Peyer's patch (tissue), 4 donors: ENCODE measurements around the gene AKAP13. TPM values are rescaled to one million over a fixed set of nuclear protein-coding genes. Genes with fewer than 3 reads are reported as not detected.

Experiments
- DNase-seq, 3 donors: peaks; one replicate each; pipeline ENCODE4 v3.0.0-alpha.2; 2017 to 2019
- H3K27ac ChIP-seq, 4 donors: fragments of 200-600 bp; sonication (generic); one replicate each; pipeline ENCODE4 v1.5.1; 2016 to 2019
- H3K27me3 ChIP-seq, 2 donors: fragments of 200-600 bp; sonication (generic); one replicate each; pipeline ENCODE4 v1.5.1; 2019
- H3K36me3 ChIP-seq, 3 donors: fragments of 200-600 bp; sonication (generic); one replicate each; pipeline ENCODE4 v1.5.1; 2016 to 2019
- H3K4me1 ChIP-seq, 4 donors: fragments of 200-600 bp; sonication (generic); one replicate each; pipeline ENCODE4 v1.5.1; 2016 to 2019
- H3K4me3 ChIP-seq, 4 donors: fragments of 200-600 bp; sonication (generic); 1 replicate in 3 of 4; 2 replicates in 1 of 4; pipeline ENCODE4 v1.5.1; 2016 to 2019; ENCODE audit warnings: mild to moderate bottlenecking in 1 of 4
- H3K9me3 ChIP-seq, 4 donors: fragments of 200-600 bp; sonication (generic); one replicate each; pipeline ENCODE4 v1.5.1; 2016 to 2019; ENCODE audit warnings: mild to moderate bottlenecking in 1 of 4
- POLR2A ChIP-seq, 2 donors: fragments of 450-650 bp; IDR thresholded peaks; one replicate each; pipeline ENCODE4 v1.5.1; 2017; ENCODE audit warnings: antibody characterized with exemption in 2 of 2, mild to moderate bottlenecking in 2 of 2, moderate library complexity in 2 of 2
- total RNA-seq, 4 donors: library from RNA; depleted of rRNA; stranded (reverse); fragments of >200 nt; gene quantifications; one replicate each; pipeline ENCODE4 v1.1.0, GENCODE V29; 2016
- TF ChIP-seq, protein P1 (sequence below), 6 experiments: fragments of 450-650 bp in 4 of 6; fragments of 200-600 bp in 2 of 6; sonication (generic) in 1 of 6; IDR thresholded peaks; one replicate each; pipeline ENCODE4 v1.5.1; 2017 to 2019; ENCODE audit warnings: antibody characterized with exemption in 6 of 6, mild to moderate bottlenecking in 3 of 6, moderate library complexity in 1 of 6

AKAP13 gene
- total RNA-seq, 4 donors from 2014 or later = 166 to 742 (median 242) TPM

DNA sequence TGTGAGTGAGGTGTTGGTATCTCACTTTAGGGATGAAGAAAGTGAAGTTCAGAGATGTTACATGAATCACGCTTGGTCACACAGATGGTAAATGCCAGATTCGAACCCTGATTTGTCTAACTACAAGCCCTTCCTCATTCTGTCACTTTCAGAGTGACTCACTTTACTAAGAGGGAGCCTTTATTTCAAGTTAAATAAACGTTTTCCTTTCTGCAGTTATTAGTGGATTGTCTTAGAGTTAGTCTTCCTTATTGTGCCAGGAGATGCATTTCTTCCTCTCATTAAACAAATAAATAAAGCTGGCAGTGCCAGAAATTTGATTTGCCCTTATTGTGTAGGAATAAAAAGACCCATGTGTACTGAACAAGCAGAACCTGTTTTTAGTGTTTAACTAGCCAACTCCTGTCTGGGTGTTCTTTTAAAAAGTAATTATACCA, 162.5 kb downstream of the AKAP13 start:
- no peak for TF ChIP-seq POLR2A (IDR thresholded peaks at IDR 0.05)
- TF ChIP-seq, protein P1, sequence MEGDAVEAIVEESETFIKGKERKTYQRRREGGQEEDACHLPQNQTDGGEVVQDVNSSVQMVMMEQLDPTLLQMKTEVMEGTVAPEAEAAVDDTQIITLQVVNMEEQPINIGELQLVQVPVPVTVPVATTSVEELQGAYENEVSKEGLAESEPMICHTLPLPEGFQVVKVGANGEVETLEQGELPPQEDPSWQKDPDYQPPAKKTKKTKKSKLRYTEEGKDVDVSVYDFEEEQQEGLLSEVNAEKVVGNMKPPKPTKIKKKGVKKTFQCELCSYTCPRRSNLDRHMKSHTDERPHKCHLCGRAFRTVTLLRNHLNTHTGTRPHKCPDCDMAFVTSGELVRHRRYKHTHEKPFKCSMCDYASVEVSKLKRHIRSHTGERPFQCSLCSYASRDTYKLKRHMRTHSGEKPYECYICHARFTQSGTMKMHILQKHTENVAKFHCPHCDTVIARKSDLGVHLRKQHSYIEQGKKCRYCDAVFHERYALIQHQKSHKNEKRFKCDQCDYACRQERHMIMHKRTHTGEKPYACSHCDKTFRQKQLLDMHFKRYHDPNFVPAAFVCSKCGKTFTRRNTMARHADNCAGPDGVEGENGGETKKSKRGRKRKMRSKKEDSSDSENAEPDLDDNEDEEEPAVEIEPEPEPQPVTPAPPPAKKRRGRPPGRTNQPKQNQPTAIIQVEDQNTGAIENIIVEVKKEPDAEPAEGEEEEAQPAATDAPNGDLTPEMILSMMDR (IDR thresholded peaks at IDR 0.05) = no peak
- H3K4me3 ChIP-seq = no peak overlapping the region
- H3K27ac ChIP-seq = peak overlapping the region in 3 of 4 donors; percentile 39 to 74 (median 62)

DNA sequence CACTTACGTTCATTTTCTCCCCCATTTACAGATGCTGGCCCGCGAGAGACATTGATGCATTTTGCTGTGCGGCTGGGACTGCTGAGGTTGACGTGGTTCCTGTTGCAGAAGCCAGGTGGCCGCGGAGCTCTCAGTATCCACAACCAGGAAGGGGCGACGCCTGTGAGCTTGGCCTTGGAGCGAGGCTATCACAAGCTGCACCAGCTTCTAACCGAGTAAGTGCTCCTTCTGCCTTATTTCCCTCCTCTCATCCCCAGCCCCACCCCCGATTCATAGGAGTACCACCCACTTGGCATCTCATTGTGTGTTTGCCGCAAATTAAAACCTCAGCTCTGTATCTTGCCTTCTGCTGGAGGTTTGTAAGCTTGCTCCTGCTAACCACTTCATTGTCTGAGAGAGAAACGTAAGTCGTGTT, 163.3 kb downstream of the AKAP13 start:
- DNase-seq = peak; percentile 70 to 90 (median 84)
- no peaks in the 10 kb centered on the region for H3K36me3 ChIP-seq
- peak; percentile 24 to 46 for TF ChIP-seq POLR2A (IDR thresholded peaks at IDR 0.05)
- TF ChIP-seq, protein P1 (IDR thresholded peaks at IDR 0.05) = peak in 4 of 6 experiments; percentile 22 to 71 (median 62)
- peaks cover 0 to 36% (median 9%) of the 10 kb centered on the region in 4 donors for H3K4me1 ChIP-seq
- peak overlapping the region; percentile 6 to 74 (median 50) for H3K27ac ChIP-seq
- H3K27me3 ChIP-seq = no peaks in the 10 kb centered on the region
- H3K9me3 ChIP-seq = no peaks in the 10 kb centered on the region
- peak overlapping the region in 2 of 4 donors; percentile 10 to 27 for H3K4me3 ChIP-seq

More for the DNA sequence above, 162.5 kb downstream of the AKAP13 start:
- Histone ChIP-seq H3K9me3 (no peaks in the 10 kb centered on the region), H3K4me1 (peaks cover 0 to 36% (median 9%) of the 10 kb centered on the region in 4 donors), H3K27me3 (no peaks in the 10 kb centered on the region), H3K36me3 (no peaks in the 10 kb centered on the region)
- no peak for DNase-seq

DNA sequence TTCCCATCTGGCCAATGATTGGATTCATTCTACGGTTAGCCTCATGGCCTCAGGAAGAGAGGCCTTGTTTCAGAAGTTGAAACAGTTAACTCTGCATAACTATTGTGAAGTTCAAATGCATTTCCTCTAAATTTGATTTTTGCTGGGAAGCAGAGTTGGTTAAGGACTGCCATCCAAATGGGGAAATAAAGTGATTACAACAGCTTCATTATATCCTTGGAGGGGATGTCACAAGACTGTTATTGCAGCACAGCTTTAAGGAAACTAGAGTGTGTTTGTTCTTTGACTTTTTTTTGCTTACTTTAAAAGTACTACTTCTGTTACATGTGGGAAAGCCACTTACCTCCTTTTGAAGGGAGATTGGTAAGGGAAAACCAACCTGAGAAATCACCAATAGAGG, 164.8 kb downstream of the AKAP13 start:
- Histone ChIP-seq H3K27me3 (no peaks in the 10 kb centered on the region), H3K27ac (peak overlapping the region; percentile 18 to 62 (median 44)), H3K9me3 (no peaks in the 10 kb centered on the region), H3K4me1 (peaks cover 0 to 36% (median 6%) of the 10 kb centered on the region in 4 donors), H3K4me3 (no peak overlapping the region), H3K36me3 (no peaks in the 10 kb centered on the region)
- no peak for TF ChIP-seq POLR2A (IDR thresholded peaks at IDR 0.05)
- TF ChIP-seq, protein P1 (IDR thresholded peaks at IDR 0.05) = no peak
- DNase-seq = no peak

DNA sequence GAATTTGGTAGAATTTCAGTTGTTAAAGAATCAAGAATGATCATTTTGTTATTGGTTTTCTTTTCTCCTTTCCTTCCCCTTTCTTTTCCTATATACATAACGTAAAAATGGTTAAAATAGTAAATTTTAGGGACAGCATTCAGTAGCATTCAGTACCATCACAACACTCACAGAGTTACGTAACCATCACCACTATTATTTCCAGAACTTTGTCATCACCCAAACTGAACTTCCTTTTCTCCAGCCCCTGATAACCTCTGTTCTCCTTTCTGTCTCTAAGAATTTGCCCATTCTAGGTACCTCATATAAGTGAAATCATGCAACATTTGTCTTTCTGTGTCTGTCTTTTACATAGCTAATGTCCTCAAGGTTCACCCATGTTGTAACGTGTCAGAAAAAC, 165.3 kb downstream of the AKAP13 start:
- Histone ChIP-seq H3K9me3 (no peaks in the 10 kb centered on the region), H3K4me3 (no peak overlapping the region), H3K36me3 (no peaks in the 10 kb centered on the region), H3K27me3 (no peaks in the 10 kb centered on the region), H3K4me1 (peaks cover 0 to 36% (median 6%) of the 10 kb centered on the region in 4 donors), H3K27ac (peak overlapping the region in 1 of 4 donors; percentile 58)
- no peak for DNase-seq
- TF ChIP-seq, protein P1 (IDR thresholded peaks at IDR 0.05) = no peak
- TF ChIP-seq POLR2A (IDR thresholded peaks at IDR 0.05) = no peak

DNA sequence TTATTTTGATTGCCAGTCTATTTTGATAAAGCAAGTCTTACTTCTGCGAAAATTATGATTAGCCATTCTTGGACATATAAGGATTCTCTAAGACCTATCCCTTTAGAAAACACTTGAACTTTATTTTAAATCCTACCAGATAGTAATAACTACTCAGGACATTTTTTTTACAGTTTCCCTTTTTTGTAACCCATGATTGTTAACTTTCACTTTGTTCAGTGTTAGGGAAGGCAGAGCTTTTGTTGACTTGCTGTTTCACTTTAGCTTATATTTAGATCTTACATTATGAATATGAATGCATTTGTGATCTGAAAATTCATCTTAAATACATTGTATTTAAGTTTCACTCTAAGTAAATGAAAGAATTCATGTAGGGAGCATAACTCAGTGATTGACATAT, 167.0 kb downstream of the AKAP13 start:
- H3K36me3 ChIP-seq = no peaks in the 10 kb centered on the region
- DNase-seq = no peak
- TF ChIP-seq, protein P1 (IDR thresholded peaks at IDR 0.05) = no peak
- no peak for TF ChIP-seq POLR2A (IDR thresholded peaks at IDR 0.05)
- H3K27ac ChIP-seq = no peak overlapping the region
- no peaks in the 10 kb centered on the region for H3K27me3 ChIP-seq
- H3K4me1 ChIP-seq = peaks cover 0 to 26% (median 3%) of the 10 kb centered on the region in 4 donors
- no peak overlapping the region for H3K4me3 ChIP-seq
- no peaks in the 10 kb centered on the region for H3K9me3 ChIP-seq
